Lower leg skin (tissue), 3 donors: ENCODE measurements around the gene FAM240A.

Experiments
- CTCF ChIP-seq, 3 donors: fragments of 450-650 bp; IDR thresholded peaks; one replicate each; pipeline ENCODE4 v1.5.1; 2016; ENCODE audit warnings: antibody characterized with exemption in 3 of 3, mild to moderate bottlenecking in 3 of 3, moderate library complexity in 2 of 3
- POLR2A ChIP-seq, 2 donors: fragments of 450-650 bp; IDR thresholded peaks; one replicate each; pipeline ENCODE4 v1.6.1; 2016 to 2017; ENCODE audit warnings: antibody characterized with exemption in 2 of 2, mild to moderate bottlenecking in 1 of 2, moderate library complexity in 1 of 2

GRCh38 chr3:46612324-46612723, at the start of gene FAM240A:
- no peak for TF ChIP-seq CTCF (IDR thresholded peaks at IDR 0.05)
- TF ChIP-seq POLR2A (IDR thresholded peaks at IDR 0.05), result no peak
